ENCODE measurements around the gene ATP1A2.

Gene ATP1A2

DNA sequence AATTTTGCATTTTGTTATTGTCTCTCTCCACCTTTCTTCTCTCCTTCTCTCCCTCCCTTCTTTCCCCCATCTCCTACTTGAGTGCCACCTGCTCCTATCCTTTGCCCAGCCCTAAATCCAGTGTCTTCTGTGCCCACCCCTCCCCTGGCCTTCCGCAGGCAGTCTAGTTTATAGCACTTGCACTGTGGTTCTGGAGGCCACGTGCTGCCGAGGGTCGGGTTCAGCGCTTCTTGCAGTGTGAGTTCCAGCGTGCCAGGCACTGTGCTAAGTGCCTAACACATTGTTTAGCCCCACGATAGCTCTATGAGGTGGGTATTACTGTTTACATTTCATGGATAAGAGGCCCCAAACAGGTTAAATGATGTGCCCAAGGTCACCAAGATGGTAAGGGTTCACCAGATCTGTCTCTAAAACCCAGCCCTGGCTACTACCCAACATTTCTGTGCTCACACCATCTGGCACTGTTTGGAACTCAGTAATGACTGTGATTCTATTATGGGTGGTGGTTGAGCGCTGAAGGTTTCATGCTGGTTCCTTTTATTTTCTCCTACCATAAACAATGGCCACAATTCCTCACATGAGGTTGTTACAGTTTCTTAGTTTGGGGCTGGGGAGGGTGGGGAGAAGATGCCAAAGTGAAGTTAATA is 21.8 kb downstream of the ATP1A2 start:
- ATAC-seq (replicated peaks) (no peak), DNase-seq (no peak)
- no peaks in the 10 kb centered on the region for H3K9me3 Mint-ChIP-seq
- H3K36me3 Mint-ChIP-seq (ENCODE audit: insufficient read depth), result no peaks in the 10 kb centered on the region
- no peak overlapping the region for H3K27ac Mint-ChIP-seq
- no peak overlapping the region for H3K4me3 Mint-ChIP-seq
- H3K4me1 Mint-ChIP-seq (ENCODE audit: low read depth in 2 of 2), result no peaks in the 10 kb centered on the region
- peaks cover 40 to 72% of the 10 kb centered on the region in 2 donors for H3K27me3 Mint-ChIP-seq

DNA sequence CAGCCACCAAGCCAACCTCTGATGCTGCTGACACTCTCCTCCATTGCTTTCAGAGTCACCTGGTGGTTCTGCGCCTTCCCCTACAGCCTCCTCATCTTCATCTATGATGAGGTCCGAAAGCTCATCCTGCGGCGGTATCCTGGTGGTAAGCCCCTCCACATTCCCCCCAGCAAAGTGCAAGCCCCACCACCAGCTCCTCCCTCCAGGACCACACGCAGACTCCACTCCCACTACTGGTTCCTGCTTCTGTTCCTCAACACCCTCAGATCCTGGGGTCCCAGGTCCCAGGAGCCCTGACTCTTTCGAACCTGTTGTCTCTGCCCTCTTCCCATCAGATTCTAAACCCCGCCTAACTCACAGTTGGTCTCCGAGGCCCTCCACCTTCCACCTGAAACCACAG is 24.3 kb downstream of the ATP1A2 start:
- peaks cover 45 to 71% of the 10 kb centered on the region in 2 donors for H3K27me3 Mint-ChIP-seq
- no peaks in the 10 kb centered on the region for H3K36me3 Mint-ChIP-seq (ENCODE audit: insufficient read depth)
- H3K27ac Mint-ChIP-seq, result no peak overlapping the region
- no peaks in the 10 kb centered on the region for H3K9me3 Mint-ChIP-seq
- no peaks in the 10 kb centered on the region for H3K4me1 Mint-ChIP-seq (ENCODE audit: low read depth in 2 of 2)
- H3K4me3 Mint-ChIP-seq, result no peak overlapping the region
- ATAC-seq (replicated peaks), result no peak
- no peak for DNase-seq

- Mint-ChIP-seq H3K27ac (no peak overlapping the region), H3K4me1 (ENCODE audit: low read depth in 2 of 2) (no peaks in the 10 kb centered on the region), H3K4me3 (no peak overlapping the region), H3K36me3 (ENCODE audit: insufficient read depth) (no peaks in the 10 kb centered on the region), H3K27me3 (peaks cover 50 to 62% of the 10 kb centered on the region in 2 donors), H3K9me3 (no peaks in the 10 kb centered on the region)
- ATAC-seq (replicated peaks) (no peak), DNase-seq (no peak)
Observed at GRCh38 chr1:160143695-160144094, 28.1 kb downstream of the ATP1A2 start.

DNA sequence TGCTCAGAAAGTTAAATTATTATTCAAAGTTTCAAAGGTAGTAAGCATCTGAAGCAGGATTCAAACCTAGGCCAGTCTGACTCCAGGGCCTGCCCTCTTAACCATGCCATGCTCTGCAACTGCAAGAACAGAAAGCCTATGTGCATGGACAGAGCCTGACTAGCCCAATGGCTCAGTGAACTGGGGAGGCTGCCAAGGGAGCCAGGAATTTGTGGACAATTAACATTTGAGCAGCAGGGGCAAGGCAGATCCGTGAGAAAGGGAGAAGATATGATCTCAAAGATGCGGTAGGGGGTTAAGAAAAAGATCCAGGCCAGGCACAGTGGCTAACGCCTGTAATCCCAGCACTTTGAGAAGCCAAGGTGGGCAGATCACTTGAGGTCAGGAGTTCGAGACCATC is 29.4 kb downstream of the ATP1A2 start:
- H3K27ac Mint-ChIP-seq, result no peak overlapping the region
- no peaks in the 10 kb centered on the region for H3K9me3 Mint-ChIP-seq
- H3K36me3 Mint-ChIP-seq (ENCODE audit: insufficient read depth), result no peaks in the 10 kb centered on the region
- ATAC-seq (replicated peaks) (no peak), DNase-seq (no peak)
- peaks cover 45 to 54% of the 10 kb centered on the region in 2 donors for H3K27me3 Mint-ChIP-seq
- no peaks in the 10 kb centered on the region for H3K4me1 Mint-ChIP-seq (ENCODE audit: low read depth in 2 of 2)
- H3K4me3 Mint-ChIP-seq, result no peak overlapping the region

- no peak overlapping the region for H3K27ac Mint-ChIP-seq
- no peaks in the 10 kb centered on the region for H3K36me3 Mint-ChIP-seq (ENCODE audit: insufficient read depth)
- DNase-seq (no peak), ATAC-seq (replicated peaks) (no peak)
- no peaks in the 10 kb centered on the region for H3K4me1 Mint-ChIP-seq (ENCODE audit: low read depth in 2 of 2)
- H3K9me3 Mint-ChIP-seq, result no peaks in the 10 kb centered on the region
- H3K4me3 Mint-ChIP-seq, result no peak overlapping the region
- peaks cover 36 to 42% of the 10 kb centered on the region in 2 donors for H3K27me3 Mint-ChIP-seq
Observed at GRCh38 chr1:160146107-160146506, 30.5 kb downstream of the ATP1A2 start.

DNA sequence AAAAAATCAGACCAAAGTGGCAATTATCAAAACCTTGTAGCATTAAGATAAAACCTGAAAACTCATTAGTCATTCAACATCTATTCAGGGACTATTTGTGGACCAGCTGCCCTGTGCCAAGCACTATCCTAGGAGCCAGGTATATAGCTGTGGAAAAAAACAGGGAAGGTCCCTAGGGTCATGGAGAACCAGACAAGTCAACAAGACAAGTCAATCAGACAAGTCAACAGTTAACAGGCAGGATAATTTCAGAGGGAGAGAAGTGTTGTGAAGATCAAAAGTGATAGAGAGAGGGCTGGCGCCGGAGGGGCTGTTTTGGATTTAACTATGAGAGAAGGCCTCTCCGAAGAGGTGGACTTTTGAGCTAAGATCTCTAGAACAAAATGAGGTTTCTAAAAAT is 32.6 kb downstream of the ATP1A2 start:
- Mint-ChIP-seq H3K36me3 (ENCODE audit: insufficient read depth) (no peaks in the 10 kb centered on the region), H3K27me3 (peaks cover 26 to 36% of the 10 kb centered on the region in 2 donors), H3K9me3 (no peaks in the 10 kb centered on the region), H3K4me1 (ENCODE audit: low read depth in 2 of 2) (no peaks in the 10 kb centered on the region), H3K27ac (no peak overlapping the region), H3K4me3 (no peak overlapping the region)
- ATAC-seq (replicated peaks) (no peak), DNase-seq (no peak)

- no peaks in the 10 kb centered on the region for H3K4me1 Mint-ChIP-seq (ENCODE audit: low read depth in 2 of 2)
- no peaks in the 10 kb centered on the region for H3K9me3 Mint-ChIP-seq
- H3K36me3 Mint-ChIP-seq (ENCODE audit: insufficient read depth), result no peaks in the 10 kb centered on the region
- ATAC-seq (replicated peaks) (no peak), DNase-seq (no peak)
- H3K27ac Mint-ChIP-seq, result no peak overlapping the region
- no peak overlapping the region for H3K4me3 Mint-ChIP-seq
- peaks cover 19 to 24% of the 10 kb centered on the region in 2 donors for H3K27me3 Mint-ChIP-seq
Observed at GRCh38 chr1:160149233-160149632, 33.7 kb downstream of the ATP1A2 start.

GRCh38 chr1:160149716-160150115 is 34.2 kb downstream of the ATP1A2 start:
- DNase-seq, result no peak
- Mint-ChIP-seq H3K4me1 (ENCODE audit: low read depth in 2 of 2) (no peaks in the 10 kb centered on the region), H3K27me3 (peaks cover 18 to 22% of the 10 kb centered on the region in 2 donors), H3K36me3 (ENCODE audit: insufficient read depth) (no peaks in the 10 kb centered on the region), H3K27ac (no peak overlapping the region), H3K4me3 (no peak overlapping the region), H3K9me3 (no peaks in the 10 kb centered on the region)
- no peak for ATAC-seq (replicated peaks)

DNA sequence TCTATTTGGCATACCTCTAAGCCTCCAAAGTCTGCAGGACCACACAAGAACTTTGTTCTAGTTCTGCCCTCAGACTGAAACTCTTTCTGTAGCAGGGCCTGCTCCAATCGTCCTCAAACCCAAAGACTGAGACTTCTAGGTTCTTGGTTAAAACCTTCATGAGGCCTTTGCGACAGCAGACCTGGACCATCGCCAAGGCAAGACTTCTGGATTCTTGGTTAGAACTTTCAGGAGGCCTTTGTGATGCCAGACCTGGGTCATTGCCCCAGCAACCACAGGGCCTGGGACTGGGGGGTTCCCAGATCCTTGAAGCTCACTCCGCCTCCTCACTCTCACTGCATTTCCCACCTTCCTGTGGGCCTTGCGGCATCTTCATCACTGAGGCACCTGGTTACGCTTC is 35.7 kb downstream of the ATP1A2 start, which contains the start of gene ATP1A4:
Gene ATP1A4, plus strand, starts transcription at position 301 of the 400 bp plus-strand sequence. CDS start 438 bp downstream, outside the sequence.
- H3K4me1 Mint-ChIP-seq (ENCODE audit: low read depth in 2 of 2), result no peaks in the 10 kb centered on the region
- H3K9me3 Mint-ChIP-seq, result no peaks in the 10 kb centered on the region
- H3K27ac Mint-ChIP-seq, result no peak within 1 kb of the TSS
- H3K36me3 Mint-ChIP-seq (ENCODE audit: insufficient read depth), result no peaks in the 10 kb centered on the region
- DNase-seq, result no peak
- H3K4me3 Mint-ChIP-seq, result no peak within 1 kb of the TSS
- no peak for ATAC-seq (replicated peaks)
- H3K27me3 Mint-ChIP-seq, result peaks cover 15 to 31% of the 10 kb centered on the region in 2 donors

DNA sequence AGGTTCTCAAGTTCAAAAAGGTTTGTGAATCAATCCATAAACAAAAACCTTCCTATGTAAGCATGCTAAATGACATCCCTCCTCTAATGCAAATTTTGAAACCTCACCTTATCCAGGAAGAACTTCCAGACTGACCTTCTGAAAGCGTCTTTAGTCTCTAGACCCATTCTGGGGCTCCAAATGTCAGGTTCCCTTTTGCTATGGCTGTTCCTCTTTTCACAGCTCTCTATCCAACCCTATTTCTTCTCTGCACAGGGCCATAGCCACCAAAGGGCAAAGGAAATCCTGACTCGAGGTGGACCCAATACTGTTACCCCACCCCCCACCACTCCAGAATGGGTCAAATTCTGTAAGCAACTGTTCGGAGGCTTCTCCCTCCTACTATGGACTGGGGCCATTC is 39.2 kb downstream of the ATP1A2 start:
- Mint-ChIP-seq H3K27me3 (peaks cover 15 to 50% of the 10 kb centered on the region in 2 donors), H3K36me3 (ENCODE audit: insufficient read depth) (no peaks in the 10 kb centered on the region), H3K4me3 (no peak overlapping the region), H3K9me3 (no peaks in the 10 kb centered on the region), H3K4me1 (ENCODE audit: low read depth in 2 of 2) (no peaks in the 10 kb centered on the region), H3K27ac (no peak overlapping the region)
- no peak for DNase-seq
- ATAC-seq (replicated peaks), result no peak

DNA sequence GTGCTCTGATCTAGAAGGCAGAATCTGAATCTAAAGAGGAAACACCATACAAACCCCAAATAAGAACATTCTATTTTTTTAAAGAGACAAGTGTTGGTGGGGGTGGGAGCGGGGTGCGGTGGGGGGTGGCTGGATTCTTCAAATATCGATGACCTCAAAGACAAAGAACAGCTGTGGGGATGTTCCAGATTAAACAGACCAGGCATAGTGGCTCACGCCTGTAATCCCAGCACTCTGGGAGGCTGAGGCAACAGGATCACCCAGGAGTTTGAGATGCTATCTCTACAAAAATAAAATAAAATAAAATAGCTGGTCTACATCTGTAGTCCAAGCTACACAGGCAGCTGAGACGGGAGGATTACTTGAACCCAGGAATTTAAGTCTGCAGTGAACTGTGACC is 40.8 kb downstream of the ATP1A2 start:
- Mint-ChIP-seq H3K36me3 (ENCODE audit: insufficient read depth) (no peaks in the 10 kb centered on the region), H3K4me1 (ENCODE audit: low read depth in 2 of 2) (no peaks in the 10 kb centered on the region), H3K27ac (no peak overlapping the region), H3K27me3 (peaks cover 14 to 54% of the 10 kb centered on the region in 2 donors), H3K4me3 (no peak overlapping the region), H3K9me3 (no peaks in the 10 kb centered on the region)
- DNase-seq (no peak), ATAC-seq (replicated peaks) (no peak)

- Mint-ChIP-seq H3K9me3 (no peaks in the 10 kb centered on the region), H3K4me1 (ENCODE audit: low read depth in 2 of 2) (no peaks in the 10 kb centered on the region), H3K4me3 (no peak overlapping the region), H3K27me3 (peaks cover 6 to 50% of the 10 kb centered on the region in 2 donors), H3K36me3 (ENCODE audit: insufficient read depth) (no peaks in the 10 kb centered on the region), H3K27ac (no peak overlapping the region)
- DNase-seq (no peak), ATAC-seq (replicated peaks) (no peak)
Observed at GRCh38 chr1:160157174-160157573, 41.6 kb downstream of the ATP1A2 start.

GRCh38 chr1:160158031-160158430 is 42.5 kb downstream of the ATP1A2 start:
- no peaks in the 10 kb centered on the region for H3K4me1 Mint-ChIP-seq (ENCODE audit: low read depth in 2 of 2)
- DNase-seq, result no peak
- H3K4me3 Mint-ChIP-seq, result no peak overlapping the region
- H3K36me3 Mint-ChIP-seq (ENCODE audit: insufficient read depth), result no peaks in the 10 kb centered on the region
- H3K27ac Mint-ChIP-seq, result no peak overlapping the region
- no peak for ATAC-seq (replicated peaks)
- peaks cover 6 to 49% of the 10 kb centered on the region in 2 donors for H3K27me3 Mint-ChIP-seq
- no peaks in the 10 kb centered on the region for H3K9me3 Mint-ChIP-seq

DNA sequence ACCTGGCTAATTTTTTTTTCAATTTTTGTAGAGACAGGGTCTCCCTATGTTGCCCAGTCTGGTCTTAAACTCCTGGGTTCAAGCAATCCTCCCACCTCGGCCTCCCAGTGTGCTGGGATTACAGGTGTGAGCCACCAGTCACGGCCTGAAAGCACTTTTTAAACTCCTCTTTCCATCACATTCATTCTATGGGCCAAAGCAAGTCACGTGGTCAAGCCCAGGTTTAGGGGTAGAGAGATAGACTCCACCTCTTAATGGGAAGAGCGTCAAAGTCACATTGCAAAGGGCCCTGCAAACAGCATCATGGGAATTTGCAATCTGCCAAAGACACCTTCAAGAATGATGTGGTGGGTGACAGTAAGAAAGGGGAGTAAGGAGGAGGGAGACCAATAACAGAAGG is 43.0 kb downstream of the ATP1A2 start:
- no peak overlapping the region for H3K27ac Mint-ChIP-seq
- no peak overlapping the region for H3K4me3 Mint-ChIP-seq
- no peak for DNase-seq
- no peaks in the 10 kb centered on the region for H3K36me3 Mint-ChIP-seq (ENCODE audit: insufficient read depth)
- no peaks in the 10 kb centered on the region for H3K4me1 Mint-ChIP-seq (ENCODE audit: low read depth in 2 of 2)
- no peak for ATAC-seq (replicated peaks)
- no peaks in the 10 kb centered on the region for H3K9me3 Mint-ChIP-seq
- H3K27me3 Mint-ChIP-seq, result peaks cover 6 to 54% of the 10 kb centered on the region in 2 donors

Measured in effector memory CD8-positive, alpha-beta T cell (primary cell).